ENCODE results near the gene INTS13. TPM values are rescaled to one million over a fixed set of nuclear protein-coding genes. Genes with fewer than 3 reads are reported as not detected.
A peak's percentile ranks its signal among the peaks of the same experiment; 100 is the strongest.

Gene INTS13
- total and polyA plus RNA-seq, 2 donors (not counting 3 experiments of a cell fraction or from before 2014, with no cell fraction given), result 8.7 to 35.9 TPM

- POLR2A ChIA-PET, result no interaction called here
- dilution Hi-C loops (cut with MboI; ENCODE audit: extremely low pct_ligation_motif_present, low sequenced_read_pairs), result no loop called here
Measured at GRCh38 chr12:26919216-26919555, 18.6 kb downstream of the INTS13 start.

More at GRCh38 chr12:26919216-26919555, 18.6 kb downstream of the INTS13 start:
- H3K4me1 ChIP-seq (ENCODE audit: control insufficient read depth, extremely low read depth, insufficient read depth, low read length), result no peaks in the 10 kb centered on the region
- DNase-seq (ENCODE audit: low read depth, low spot score), result peak; percentile 27
- no peaks in the 10 kb centered on the region for H4K20me1 ChIP-seq (replicated peaks; ENCODE audit: control insufficient read depth, extremely low read depth, insufficient read depth, low read length)
- CTCF ChIA-PET, result interaction anchor here (0.8 to 1.5 kb wide), 2 partner anchors 96 to 387 kb away, joined by 3 to 7 read pairs; no protein-coding TSS in a partner anchor
- peaks cover 0 to 5% of the 10 kb centered on the region in 2 experiments for H3K36me3 ChIP-seq (ENCODE audit: control insufficient read depth in 2 of 2, extremely low read depth in 1 of 2, insufficient read depth in 2 of 2, low read length in 2 of 2)
- no peak overlapping the region for H3K4me2 ChIP-seq (ENCODE audit: insufficient read depth, low read length)
- H3K9ac ChIP-seq (replicated peaks; ENCODE audit: extremely low read depth, insufficient read depth, low read length), result no peak overlapping the region
- H3K4me3 ChIP-seq (replicated peaks in 1 of 3; ENCODE audit: insufficient read depth in 1 of 3, low read depth in 1 of 3, low read length in 3 of 3), result no peak overlapping the region
- TF ChIP-seq MAX (IDR thresholded peaks at IDR 0.05; ENCODE audit: insufficient read depth, insufficient read length) (no peak), EZH2 (IDR thresholded peaks at IDR 0.05; ENCODE audit: borderline replicate concordance, low read depth, low read length, severe bottlenecking) (no peak), POLR2A (IDR thresholded peaks at IDR 0.05; ENCODE audit: low read depth, low read length) (no peak), MYC (IDR thresholded peaks at IDR 0.05; ENCODE audit: low read depth, low read length) (no peak), POLR2AphosphoS5 (IDR thresholded peaks at IDR 0.05; ENCODE audit: insufficient read depth, low read depth, low read length) (no peak), FOS (IDR thresholded peaks at IDR 0.05; ENCODE audit: borderline replicate concordance, insufficient read depth, low read length) (no peak), CTCF (IDR thresholded peaks at IDR 0.05; ENCODE audit: extremely low read depth in 1 of 2, insufficient read depth in 1 of 2, low read depth in 1 of 2, low read length in 2 of 2) (no peak), JUN (IDR thresholded peaks at IDR 0.05; ENCODE audit: borderline replicate concordance, insufficient read depth, insufficient read length, low read depth) (no peak), GATA2 (IDR thresholded peaks at IDR 0.05; ENCODE audit: insufficient read depth, insufficient read length, low read depth, low read length) (no peak)
- no peak overlapping the region for H3K27ac ChIP-seq (ENCODE audit: insufficient read depth, low read depth, low read length)
- H3K79me2 ChIP-seq (ENCODE audit: control insufficient read depth, insufficient read depth, low read length), result no peaks in the 10 kb centered on the region
- no TSS peak for BruUV-seq (replicated peaks)
- intact Hi-C loops (cut with micrococcal nuclease), result no loop called here
- no peaks in the 10 kb centered on the region for H3K27me3 ChIP-seq (ENCODE audit: control insufficient read depth in 2 of 2, insufficient read depth in 2 of 2, low read length in 2 of 2)
- FAIRE-seq, result no peak
- no peaks in the 10 kb centered on the region for H3K9me3 ChIP-seq (replicated peaks; ENCODE audit: control insufficient read depth, insufficient read depth, low read length)
- H3K9me1 ChIP-seq (replicated peaks; ENCODE audit: control insufficient read depth, extremely low read depth, insufficient read depth, low read length), result no peaks in the 10 kb centered on the region
- H2AFZ ChIP-seq (ENCODE audit: low read depth, low read length), result no peak overlapping the region

Measured in endothelial cell of umbilical vein (primary cell).